HG03432 (cell line): Measurements from ENCODE around the gene SH3BP5L.
A peak's percentile ranks its signal among the peaks of the same experiment; 100 is the strongest.
"Not testable (repeated sequence)": the region's sequence is repeated elsewhere in the genome, so short reads cannot be mapped to it uniquely, and the experiment has no call there.

ENCODE experiments used
- ATAC-seq: cut with Tn5 transposase; IDR thresholded peaks from one replicate; pipeline ENCODE4 v1.9.1; 2021; ENCODE audit warnings: mild to moderate bottlenecking, moderate library complexity; ENCODE audit not compliant: unreplicated experiment

The SH3BP5L gene

GRCh38 chr1:248830718-248831017 is 5.0 kb upstream of the SH3BP5L start:
- ATAC-seq: not testable (repeated sequence)

- ATAC-seq: no peak
These were observed 3.1 kb upstream of the SH3BP5L start for GRCh38 chr1:248828845-248829244.

- ATAC-seq: peak; percentile 1
These were observed 174 bp downstream of the SH3BP5L start for GRCh38 chr1:248825573-248825908.

GRCh38 chr1:248825136-248825535 is 579 bp downstream of the SH3BP5L start:
- no peak for ATAC-seq

- ATAC-seq: no peak
These were observed 1.0 kb downstream of the SH3BP5L start for GRCh38 chr1:248824701-248825100.

- ATAC-seq: no peak
These were observed 1.4 kb downstream of the SH3BP5L start for GRCh38 chr1:248824301-248824700.

GRCh38 chr1:248823517-248824001 is 2.2 kb downstream of the SH3BP5L start:
- ATAC-seq: no peak

GRCh38 chr1:248822148-248823032 is 3.3 kb downstream of the SH3BP5L start:
- no peak for ATAC-seq

GRCh38 chr1:248821641-248822040 is 4.1 kb downstream of the SH3BP5L start:
- ATAC-seq: no peak

GRCh38 chr1:248821101-248821500 is 4.6 kb downstream of the SH3BP5L start:
- no peak for ATAC-seq

- ATAC-seq: no peak
These were observed 5.6 kb downstream of the SH3BP5L start for GRCh38 chr1:248820041-248820585.

GRCh38 chr1:248818505-248819374 is 7.0 kb downstream of the SH3BP5L start:
- ATAC-seq: no peak

GRCh38 chr1:248817065-248817464 is 8.7 kb downstream of the SH3BP5L start:
- ATAC-seq: no peak

GRCh38 chr1:248816042-248816851 is 9.5 kb downstream of the SH3BP5L start:
- no peak for ATAC-seq

GRCh38 chr1:248815407-248816034 is 10.2 kb downstream of the SH3BP5L start:
- ATAC-seq: no peak

- ATAC-seq: no peak
These were observed 11.4 kb downstream of the SH3BP5L start for GRCh38 chr1:248814351-248814750.

- no peak for ATAC-seq
These were observed 12.2 kb downstream of the SH3BP5L start for GRCh38 chr1:248813546-248813945.

- ATAC-seq: no peak
These were observed 12.8 kb downstream of the SH3BP5L start for GRCh38 chr1:248812736-248813425.
